CD4-positive, alpha-beta T cell (primary cell): ENCODE measurements around the gene HDAC9. TPM values are rescaled to one million over a fixed set of nuclear protein-coding genes. Genes with fewer than 3 reads are reported as not detected.

ENCODE experiments used
- ATAC-seq: fragments of 200-7000 bp; cut with Tn5 transposase; one replicate; pipeline ENCODE4 v1.10.0; 2022; ENCODE audit warnings: mild to moderate bottlenecking; ENCODE audit not compliant: poor library complexity
- CTCF ChIA-PET: fragments of 350-600 bp; sonication (Branson Sonifier 250); formaldehyde crosslinking; loops from one replicate; lab custom pipeline; 2021; ENCODE audit warnings: antibody characterized with exemption, inconsistent platforms; lab: Charles Lee
- POLR2A ChIA-PET: fragments of 350-600 bp; sonication (Branson Sonifier 250); formaldehyde crosslinking; loops from one replicate; lab custom pipeline; 2021; ENCODE audit warnings: antibody characterized with exemption, inconsistent platforms; lab: Charles Lee
- DNase-seq, 14 experiments: peaks; one replicate each; pipeline ENCODE4 v3.0.0-alpha.2; 2013 to 2020; ENCODE audit warnings: mixed read lengths in 2 of 14
- H3K27ac ChIP-seq, 2 donors: one replicate each; pipeline versions ENCODE4 v1.5.1 to v1.7.0; 2013; ENCODE audit warnings: low read length in 2 of 2, low read depth in 1 of 2, mild to moderate bottlenecking in 1 of 2
- H3K27me3 ChIP-seq, 2 experiments: 1 replicate in 1 of 2; 2 replicates in 1 of 2; pipeline versions ENCODE4 v1.6.1 to v1.7.0; 2013; ENCODE audit warnings: low read length in 2 of 2, control low read depth in 1 of 2, mild to moderate bottlenecking in 1 of 2, moderate library complexity in 1 of 2; ENCODE audit not compliant: insufficient read depth in 2 of 2, control insufficient read depth in 1 of 2
- H3K36me3 ChIP-seq: one replicate; pipeline ENCODE4 v1.6.1; 2013; ENCODE audit warnings: low read length, control low read depth; ENCODE audit not compliant: insufficient read depth
- H3K4me1 ChIP-seq: one replicate; pipeline ENCODE4 v1.6.1; 2013; ENCODE audit warnings: low read length, control low read depth; ENCODE audit not compliant: insufficient read depth
- H3K4me3 ChIP-seq: one replicate; pipeline ENCODE4 v1.5.1; 2013; ENCODE audit warnings: mild to moderate bottlenecking, low read length, moderate library complexity
- H3K9me3 ChIP-seq, 2 experiments: 1 replicate in 1 of 2; 2 replicates in 1 of 2; pipeline versions ENCODE4 v1.6.1 to v1.7.0; 2013; ENCODE audit warnings: low read length in 2 of 2, mild to moderate bottlenecking in 2 of 2, control low read depth in 1 of 2, moderate library complexity in 1 of 2; ENCODE audit not compliant: control insufficient read depth in 1 of 2, insufficient read depth in 1 of 2
- H3K27ac Mint-ChIP-seq: one replicate; pipeline ENCODE4 v1.8.0; 2020; ENCODE audit warnings: mixed read lengths
- H3K27me3 Mint-ChIP-seq: one replicate; pipeline ENCODE4 v1.8.0; 2021; ENCODE audit warnings: mixed read lengths
- H3K36me3 Mint-ChIP-seq: one replicate; pipeline ENCODE4 v1.8.0; 2021; ENCODE audit warnings: low read depth, mixed read lengths
- H3K4me1 Mint-ChIP-seq: one replicate; pipeline ENCODE4 v1.8.0; 2021; ENCODE audit warnings: low read depth, mixed read lengths
- H3K4me3 Mint-ChIP-seq: one replicate; pipeline ENCODE4 v1.8.0; 2020; ENCODE audit warnings: mild to moderate bottlenecking, mixed read lengths
- H3K9me3 Mint-ChIP-seq: one replicate; pipeline ENCODE4 v1.8.0; 2020; ENCODE audit warnings: mixed read lengths
- CTCF ChIP-seq: fragments of 200-600 bp; IDR thresholded peaks from one replicate; pipeline ENCODE4 v1.8.0; 2022; ENCODE audit warnings: antibody characterized with exemption, mild to moderate bottlenecking
- intact Hi-C, 2 experiments: fragments of 100-400 bp; cut with DNase I in 1 of 2; cut with micrococcal nuclease in 1 of 2; formaldehyde crosslinking; loops; one replicate each; pipeline versions ENCODE4 v1.15.1 to v1.9.0; 2023 to 2025; cut with DNase I, micrococcal nuclease
- total RNA-seq, 174 experiments: library from RNA in 2 of 174; stranded (reverse) in 2 of 174; gene quantifications; one replicate each; pipeline ENCODE4 v1.2.3 and lab custom pipeline; 2021 to 2026

The HDAC9 gene
- total RNA-seq, 2 experiments from 2014 or later: 0.73 to 1.2 TPM

GRCh38 chr7:18756378-18757050 is 261.0 kb downstream of the HDAC9 start:
- H3K4me1 Mint-ChIP-seq: no peaks in the 10 kb centered on the region
- ChIA-PET CTCF (interaction anchor here (0.7 kb wide), 1 partner anchor 12 kb away, joined by 3 read pairs; no protein-coding TSS in a partner anchor), POLR2A (no interaction called here)
- DNase-seq (no peak), ATAC-seq (no peak)
- H3K9me3 ChIP-seq: no peaks in the 10 kb centered on the region
- H3K4me1 ChIP-seq: no peaks in the 10 kb centered on the region
- TF ChIP-seq CTCF: no peak
- no peak overlapping the region for H3K4me3 ChIP-seq
- no peak overlapping the region for H3K4me3 Mint-ChIP-seq
- no peaks in the 10 kb centered on the region for H3K36me3 ChIP-seq
- no peaks in the 10 kb centered on the region for H3K27me3 Mint-ChIP-seq
- no peaks in the 10 kb centered on the region for H3K9me3 Mint-ChIP-seq
- no peak overlapping the region for H3K27ac ChIP-seq
- no peaks in the 10 kb centered on the region for H3K27me3 ChIP-seq
- intact Hi-C loops: no loop called here
- no peaks in the 10 kb centered on the region for H3K36me3 Mint-ChIP-seq
- no peak overlapping the region for H3K27ac Mint-ChIP-seq

- Histone ChIP-seq H3K36me3 (no peaks in the 10 kb centered on the region), H3K4me1 (no peaks in the 10 kb centered on the region), H3K27ac (no peak overlapping the region), H3K4me3 (no peak overlapping the region), H3K9me3 (no peaks in the 10 kb centered on the region), H3K27me3 (no peaks in the 10 kb centered on the region)
- ChIA-PET POLR2A (no interaction called here), CTCF (no interaction called here)
- intact Hi-C loops: no loop called here
- DNase-seq (no peak), ATAC-seq (no peak)
- Mint-ChIP-seq H3K4me1 (no peaks in the 10 kb centered on the region), H3K9me3 (no peaks in the 10 kb centered on the region), H3K4me3 (no peak overlapping the region), H3K27me3 (no peaks in the 10 kb centered on the region), H3K36me3 (no peaks in the 10 kb centered on the region), H3K27ac (no peak overlapping the region)
- no peak for TF ChIP-seq CTCF
Measured at GRCh38 chr7:18760046-18760445, 264.5 kb downstream of the HDAC9 start.

- Histone ChIP-seq H3K9me3 (no peaks in the 10 kb centered on the region), H3K27ac (no peak overlapping the region), H3K4me1 (no peaks in the 10 kb centered on the region), H3K27me3 (no peaks in the 10 kb centered on the region), H3K4me3 (no peak overlapping the region), H3K36me3 (no peaks in the 10 kb centered on the region)
- Mint-ChIP-seq H3K36me3 (no peaks in the 10 kb centered on the region), H3K4me3 (no peak overlapping the region), H3K27ac (no peak overlapping the region), H3K9me3 (no peaks in the 10 kb centered on the region), H3K4me1 (no peaks in the 10 kb centered on the region), H3K27me3 (no peaks in the 10 kb centered on the region)
- ChIA-PET CTCF (no interaction called here), POLR2A (no interaction called here)
- ATAC-seq (no peak), DNase-seq (no peak)
- intact Hi-C loops: no loop called here
- no peak for TF ChIP-seq CTCF
Measured at GRCh38 chr7:18760631-18761445, 265.3 kb downstream of the HDAC9 start.
